GM21360 (cell line): ENCODE measurements around the gene RNPC3.

ENCODE experiments used
- ATAC-seq: cut with Tn5 transposase; IDR thresholded peaks from one replicate; pipeline ENCODE4 v1.9.1; 2021; ENCODE audit warnings: mild to moderate bottlenecking, moderate library complexity; ENCODE audit not compliant: unreplicated experiment

RNPC3 gene, protein sequence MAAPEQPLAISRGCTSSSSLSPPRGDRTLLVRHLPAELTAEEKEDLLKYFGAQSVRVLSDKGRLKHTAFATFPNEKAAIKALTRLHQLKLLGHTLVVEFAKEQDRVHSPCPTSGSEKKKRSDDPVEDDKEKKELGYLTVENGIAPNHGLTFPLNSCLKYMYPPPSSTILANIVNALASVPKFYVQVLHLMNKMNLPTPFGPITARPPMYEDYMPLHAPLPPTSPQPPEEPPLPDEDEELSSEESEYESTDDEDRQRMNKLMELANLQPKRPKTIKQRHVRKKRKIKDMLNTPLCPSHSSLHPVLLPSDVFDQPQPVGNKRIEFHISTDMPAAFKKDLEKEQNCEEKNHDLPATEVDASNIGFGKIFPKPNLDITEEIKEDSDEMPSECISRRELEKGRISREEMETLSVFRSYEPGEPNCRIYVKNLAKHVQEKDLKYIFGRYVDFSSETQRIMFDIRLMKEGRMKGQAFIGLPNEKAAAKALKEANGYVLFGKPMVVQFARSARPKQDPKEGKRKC

DNA sequence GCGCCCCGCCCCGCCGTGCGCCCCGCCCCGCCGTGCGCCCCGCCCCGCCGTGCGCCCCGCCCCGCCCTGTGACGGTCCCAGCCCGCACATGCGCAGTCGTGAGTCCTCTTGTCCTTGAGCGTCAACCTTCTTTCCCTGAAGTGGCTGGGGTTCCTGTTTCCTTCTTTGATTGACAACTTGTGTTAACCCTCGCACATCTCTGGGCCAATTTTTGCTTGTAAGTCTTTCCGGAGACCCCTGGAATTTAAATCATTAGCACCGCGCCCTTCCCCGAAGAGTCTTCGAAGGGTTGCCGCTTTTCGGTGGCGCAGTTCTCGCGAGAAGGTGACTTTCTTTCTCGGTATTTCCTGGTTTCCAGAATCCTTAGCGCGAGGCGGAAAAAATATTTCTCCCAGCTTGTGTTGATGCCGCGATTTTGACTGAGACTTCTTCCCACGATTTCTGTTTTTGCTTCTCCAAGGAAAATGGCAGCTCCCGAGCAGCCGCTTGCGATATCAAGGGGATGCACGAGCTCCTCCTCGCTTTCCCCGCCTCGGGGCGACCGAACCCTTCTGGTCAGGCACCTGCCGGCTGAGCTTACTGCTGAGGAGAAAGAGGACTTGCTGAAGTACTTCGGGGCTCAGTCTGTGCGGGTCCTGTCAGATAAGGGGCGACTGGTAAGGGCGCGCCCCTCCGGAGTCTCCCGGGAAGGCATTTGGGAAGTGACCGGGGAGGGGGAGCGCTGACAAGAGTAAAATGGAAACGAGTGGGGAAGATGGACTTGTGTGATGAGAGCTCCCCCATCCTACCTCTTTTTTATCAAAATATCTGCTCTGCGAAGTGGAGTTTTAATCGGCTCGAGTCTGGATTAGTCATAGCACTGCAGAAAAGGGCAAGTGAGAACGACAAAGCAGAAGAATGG, at the start of gene RNPC3:
Gene RNPC3 (plus strand): TSS at position 93 of the 901 bp plus-strand sequence. CDS start 372 bp downstream, at position 465.
- peak; percentile 71 for ATAC-seq

GRCh38 chr1:103477101-103477500, 48.4 kb upstream of the RNPC3 start:
- no peak for ATAC-seq

DNA sequence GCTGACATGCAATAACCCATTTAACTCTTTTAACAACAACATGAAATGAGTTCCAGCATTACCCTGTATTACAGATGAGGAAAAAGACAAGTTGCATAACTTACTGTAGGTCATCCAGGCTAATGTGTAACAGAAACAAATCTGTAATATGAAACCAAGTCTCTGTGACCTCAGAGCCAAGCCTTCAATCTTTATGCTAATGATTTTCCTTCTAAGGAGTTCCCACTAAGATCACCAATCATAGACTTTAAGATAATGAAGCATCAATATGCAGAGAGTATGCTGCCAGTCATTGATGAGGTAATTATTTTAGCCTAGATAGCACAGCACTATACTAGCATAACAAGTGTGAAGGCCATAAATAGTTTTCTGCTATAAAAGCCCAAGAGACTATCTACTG, 35.6 kb upstream of the RNPC3 start:
- ATAC-seq = no peak

- ATAC-seq = no peak
These were observed 33.4 kb upstream of the RNPC3 start for GRCh38 chr1:103492003-103492625.

DNA sequence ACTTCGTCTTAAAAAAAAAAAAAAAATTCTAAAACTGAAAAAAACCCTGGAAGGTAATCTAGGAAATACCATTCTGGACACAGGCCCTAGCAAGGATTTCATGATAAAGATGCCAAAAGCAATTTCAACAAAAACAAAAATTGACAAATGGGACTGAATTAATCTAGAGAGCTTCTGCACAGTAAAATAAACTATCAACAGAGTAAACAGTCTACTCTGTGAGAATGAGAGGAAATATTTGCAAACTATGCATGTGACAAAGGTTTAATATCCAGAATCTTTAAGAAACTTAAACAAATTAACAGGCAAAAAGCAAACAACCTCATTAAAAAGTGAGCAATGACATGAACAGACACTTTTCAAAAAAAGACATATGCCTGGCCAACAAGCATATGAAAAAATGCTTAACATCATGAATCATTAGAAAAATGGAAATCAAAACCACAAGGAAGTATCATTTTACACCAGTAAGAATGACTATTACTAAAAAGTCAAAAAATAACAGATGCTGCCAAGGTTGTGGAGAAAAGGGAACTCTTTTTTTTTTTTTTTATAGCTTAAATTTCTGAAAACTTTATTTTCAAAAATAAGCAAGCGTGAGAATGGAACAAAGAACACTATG, 29.4 kb upstream of the RNPC3 start:
- ATAC-seq = no peak

DNA sequence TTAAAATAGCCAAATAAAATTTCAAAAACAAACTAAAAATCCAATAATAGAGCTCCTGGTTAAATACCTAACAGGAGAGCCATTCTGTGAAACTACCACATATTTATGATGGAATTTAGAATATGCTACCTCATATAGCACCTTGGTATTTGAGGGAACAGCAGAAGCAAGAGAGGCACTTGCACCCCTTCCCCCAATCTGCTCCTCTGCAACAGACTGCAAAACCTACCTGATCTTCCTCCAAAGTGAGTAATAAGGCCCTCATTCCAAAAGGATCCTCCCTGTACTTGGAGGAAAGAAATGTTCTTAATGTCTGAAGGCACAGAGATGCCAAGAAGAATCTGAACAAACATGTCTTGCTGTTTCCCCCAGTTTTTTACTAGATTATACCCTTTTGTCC, 28.1 kb upstream of the RNPC3 start:
- no peak for ATAC-seq

DNA sequence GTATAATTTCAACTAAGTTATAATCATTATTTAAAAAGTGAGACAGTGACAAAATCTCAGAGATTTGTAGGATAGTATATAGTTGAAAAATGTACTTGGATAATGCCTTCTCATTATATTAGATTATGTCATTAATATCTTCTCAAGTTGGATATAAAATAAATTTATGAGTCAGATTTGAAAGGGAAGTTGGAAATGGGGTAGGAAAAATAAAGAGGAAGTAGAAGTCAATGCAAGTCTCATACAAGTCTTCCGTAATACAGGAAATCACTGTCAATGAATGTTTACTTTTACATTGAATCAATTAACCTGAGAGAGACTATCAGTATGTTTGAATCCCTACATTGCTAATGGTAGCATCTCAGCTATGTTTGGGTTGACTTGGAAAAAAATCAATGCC, 16.2 kb upstream of the RNPC3 start:
- no peak for ATAC-seq

DNA sequence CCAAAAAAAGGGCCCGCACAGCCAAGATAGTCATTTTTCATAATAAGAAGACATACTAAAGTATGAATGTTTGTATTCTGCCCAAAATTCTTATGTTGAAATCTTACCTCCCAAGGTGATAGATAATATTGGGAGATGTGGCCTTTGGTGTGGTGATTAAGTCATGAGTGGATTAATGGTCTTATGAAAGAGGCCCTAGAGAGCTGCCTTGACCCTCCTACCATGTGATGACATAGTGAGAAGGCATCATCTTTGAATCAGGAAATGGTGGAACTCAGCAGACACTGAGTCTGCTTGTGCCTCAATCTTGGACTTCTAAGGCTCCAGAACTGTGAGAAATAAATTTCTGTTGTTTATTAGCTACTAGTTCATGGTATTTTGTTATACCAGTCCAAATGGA, 11.8 kb upstream of the RNPC3 start:
- no peak for ATAC-seq

- peak; percentile 68 for ATAC-seq
These were observed 10.5 kb upstream of the RNPC3 start for GRCh38 chr1:103514920-103515503.

- ATAC-seq = no peak
These were observed 9.2 kb upstream of the RNPC3 start for GRCh38 chr1:103516283-103516682.

GRCh38 chr1:103516693-103517092, 8.8 kb upstream of the RNPC3 start:
- no peak for ATAC-seq

DNA sequence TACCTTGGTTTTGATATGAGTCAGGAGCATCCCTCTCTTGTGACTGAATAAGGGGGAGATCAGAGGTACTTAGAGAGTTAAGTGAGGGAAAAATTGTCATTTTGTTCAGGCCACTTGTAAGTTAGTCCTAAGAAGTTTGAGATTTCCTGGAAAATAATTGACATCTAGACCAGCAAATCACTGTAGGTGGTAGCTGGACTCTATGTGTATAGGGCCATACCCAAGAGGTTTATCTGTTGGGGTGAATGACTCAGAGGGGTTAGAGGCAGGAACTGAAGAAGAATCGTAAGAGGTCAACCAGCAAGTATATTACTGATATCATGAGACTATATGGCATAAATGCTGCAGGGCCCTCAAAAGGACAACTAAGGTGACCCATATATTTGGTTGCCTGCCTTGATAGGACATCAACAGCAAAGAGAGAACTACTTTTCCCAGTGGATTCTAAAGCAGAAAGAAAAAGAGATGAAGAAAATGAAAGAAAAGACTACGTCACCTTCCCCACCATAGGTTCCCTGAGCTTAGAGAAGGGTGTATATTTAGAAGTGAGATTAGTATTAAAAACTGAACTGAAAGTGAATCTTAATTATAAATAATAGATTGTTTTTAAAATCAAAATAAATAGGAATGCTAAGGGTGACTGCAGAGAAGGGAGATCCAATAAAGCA, 8.0 kb upstream of the RNPC3 start:
- peak; percentile 85 for ATAC-seq

DNA sequence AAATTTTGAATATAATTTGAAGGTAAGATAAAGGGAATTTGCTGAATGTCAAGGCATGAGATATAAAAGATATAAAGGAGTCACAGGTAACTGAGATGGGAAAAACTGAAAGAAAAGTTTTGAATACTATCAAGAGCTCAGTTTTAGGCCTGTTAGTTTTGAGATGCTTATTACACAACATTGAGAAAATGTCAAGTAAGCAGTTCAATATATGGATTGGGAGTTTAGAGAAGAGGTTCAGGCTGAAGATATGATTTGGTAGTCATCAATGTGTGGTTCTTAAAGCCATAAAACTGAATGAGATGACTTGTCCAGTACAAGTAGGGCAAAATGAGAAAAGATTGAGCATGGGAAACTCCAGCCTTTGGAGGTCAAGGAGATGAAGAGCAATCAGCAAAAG, 4.7 kb upstream of the RNPC3 start:
- no peak for ATAC-seq

GRCh38 chr1:103523346-103523745, 2.2 kb upstream of the RNPC3 start:
- ATAC-seq = no peak

- ATAC-seq = peak; percentile 53
These were observed 339 bp upstream of the RNPC3 start for GRCh38 chr1:103525114-103525606.

DNA sequence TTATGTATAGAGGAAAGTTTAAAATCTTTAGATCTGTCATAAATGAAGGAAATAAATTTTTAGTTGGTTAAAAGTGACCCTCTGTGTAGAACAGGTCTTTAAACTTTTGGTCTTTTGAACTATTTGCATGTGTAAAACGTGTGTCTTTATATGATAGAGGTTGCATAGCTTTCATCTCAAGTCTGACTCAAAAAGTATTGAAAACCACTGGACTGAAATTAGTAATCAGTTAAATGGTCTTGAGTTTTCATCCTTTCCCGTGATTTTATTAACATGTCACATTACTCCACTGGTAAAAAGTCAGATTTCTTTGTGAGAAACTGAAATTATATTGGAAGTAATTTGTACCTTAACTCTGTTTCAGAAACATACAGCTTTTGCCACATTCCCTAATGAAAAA, 1.8 kb downstream of the RNPC3 start:
- no peak for ATAC-seq

DNA sequence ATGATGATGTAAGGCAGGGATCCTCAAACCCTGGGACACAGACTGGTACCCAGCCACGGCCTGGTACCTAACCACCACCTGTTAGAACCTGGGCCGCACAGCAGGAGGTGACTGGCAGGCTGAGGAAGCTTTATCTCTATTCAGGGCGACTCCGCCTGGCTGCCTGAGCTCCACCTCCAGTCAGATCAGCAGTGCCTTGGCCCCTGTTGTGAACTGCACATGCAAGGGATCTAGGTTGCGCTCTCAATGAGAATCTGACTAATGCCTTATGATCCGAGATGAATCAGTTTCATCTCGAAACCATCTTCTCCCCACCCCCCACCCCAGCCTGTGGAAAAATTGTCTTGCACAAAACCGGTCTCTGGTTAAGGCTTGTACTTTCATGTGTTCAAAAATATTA, 4.2 kb downstream of the RNPC3 start:
- no peak for ATAC-seq

DNA sequence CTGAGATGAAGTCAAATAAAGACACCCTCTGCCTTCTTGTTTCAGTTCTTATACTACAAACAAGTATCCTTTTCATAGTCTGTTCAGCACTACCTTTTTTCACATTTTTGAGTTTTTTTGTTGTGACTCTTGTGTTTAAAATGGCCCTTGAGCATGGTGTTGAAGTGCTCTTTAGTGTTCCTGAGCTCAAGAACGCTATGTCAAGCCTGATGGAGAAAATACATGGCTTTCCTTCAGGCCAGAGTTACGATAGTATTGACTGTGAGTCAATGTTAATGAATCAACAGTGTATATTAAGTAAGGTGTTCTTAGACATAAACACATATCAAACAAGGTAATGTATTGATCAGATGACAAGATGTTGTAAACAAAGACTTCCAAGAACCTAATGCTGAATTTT, 12.7 kb downstream of the RNPC3 start:
- ATAC-seq = no peak

DNA sequence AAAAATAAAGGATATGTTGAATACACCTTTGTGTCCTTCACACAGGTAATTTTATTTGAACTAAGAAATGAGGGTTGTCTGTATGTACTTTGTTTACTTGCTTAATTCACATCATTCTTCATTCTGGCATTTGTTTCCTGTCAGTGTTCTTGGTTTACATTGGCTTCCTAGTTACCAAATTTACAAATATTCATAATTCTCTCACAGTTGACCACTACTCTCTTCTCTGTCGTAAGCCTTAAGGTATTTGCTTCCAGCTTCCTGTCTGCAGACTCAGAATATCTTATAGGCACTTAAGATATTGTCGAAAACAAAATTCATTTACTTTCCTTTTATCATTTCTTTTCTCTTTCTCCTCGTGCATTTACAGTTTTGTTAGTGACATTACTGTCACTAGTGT, 15.9 kb downstream of the RNPC3 start:
- no peak for ATAC-seq

DNA sequence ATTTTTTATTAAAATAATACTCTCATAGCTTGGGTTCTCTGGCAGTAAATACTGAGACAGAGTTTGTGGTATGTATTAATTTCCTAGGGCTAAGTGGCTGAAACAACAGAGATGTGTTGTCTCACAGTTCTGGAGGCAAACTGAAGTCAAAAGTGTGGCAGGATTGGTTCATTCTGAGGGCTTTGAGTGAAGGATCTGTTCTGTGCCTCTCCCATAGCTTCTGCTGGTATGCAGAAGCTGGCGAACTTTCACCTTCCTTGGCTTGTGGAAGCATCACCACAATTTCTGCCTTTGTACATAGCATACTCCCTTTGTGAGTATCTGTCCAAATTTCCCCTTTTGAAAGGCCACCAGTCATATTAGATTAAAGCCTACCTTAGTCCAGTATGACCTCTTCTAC, 21.0 kb downstream of the RNPC3 start:
- no peak for ATAC-seq
